Measurements from ENCODE around the gene IDH1.

Gene IDH1

GRCh38 chr2:208244422-208244821 lies 10.4 kb downstream of the IDH1 start:
- Histone ChIP-seq H2BK15ac (ENCODE audit: low read length) (no peak overlapping the region), H3K4me3 (ENCODE audit: low read length in 2 of 2) (no peak overlapping the region), H3K9ac (ENCODE audit: low read depth, low read length, poor library complexity) (no peak overlapping the region), H2BK12ac (ENCODE audit: low read length) (no peak overlapping the region), H3K4me1 (ENCODE audit: control insufficient read depth in 2 of 2, insufficient read depth in 1 of 2, low read depth in 1 of 2, low read length in 2 of 2) (peaks cover 0 to 2% of the 10 kb centered on the region in 2 donors), H3K14ac (ENCODE audit: low read length) (no peak overlapping the region), H3K18ac (ENCODE audit: low read length) (no peak overlapping the region), H4K91ac (ENCODE audit: low read depth, low read length, poor library complexity) (no peak overlapping the region), H4K8ac (ENCODE audit: low read depth, low read length) (no peak overlapping the region), H3K9me3 (replicated peaks in 1 of 2; ENCODE audit: control insufficient read depth in 2 of 2, insufficient read depth in 1 of 2, low read depth in 1 of 2, low read length in 2 of 2) (peaks cover 0 to 14% of the 10 kb centered on the region in 2 donors), H2BK5ac (ENCODE audit: low read length) (no peak overlapping the region), H3K27ac (replicated peaks; ENCODE audit: low read length) (no peak overlapping the region), H3K27me3 (ENCODE audit: control insufficient read depth in 3 of 3, insufficient read depth in 3 of 3, low read depth in 1 of 3, low read length in 3 of 3) (no peaks in the 10 kb centered on the region), H2BK120ac (ENCODE audit: low read depth, low read length) (no peak overlapping the region), H3K4ac (ENCODE audit: low read length) (no peak overlapping the region), H2AK5ac (ENCODE audit: low read depth, low read length) (no peak overlapping the region), H2AFZ (ENCODE audit: low read length) (no peak overlapping the region), H3K23ac (ENCODE audit: low read depth, low read length, poor library complexity) (no peak overlapping the region), H3K79me1 (ENCODE audit: low read depth, low read length) (peaks cover 2% of the 10 kb centered on the region), H3K36me3 (replicated peaks in 1 of 2; ENCODE audit: control insufficient read depth in 2 of 2, insufficient read depth in 2 of 2, low read length in 2 of 2) (peaks cover 31 to 97% of the 10 kb centered on the region in 2 donors), H3K4me2 (ENCODE audit: insufficient read depth, low read length, poor library complexity, severe bottlenecking) (no peak overlapping the region)
- DNase-seq (ENCODE audit: low spot score): no peak

GRCh38 chr2:208240619-208241209 lies 14.2 kb downstream of the IDH1 start:
- H3K4me3 ChIP-seq (ENCODE audit: low read length in 2 of 2): no peak overlapping the region
- no peaks in the 10 kb centered on the region for H3K27me3 ChIP-seq (ENCODE audit: control insufficient read depth in 3 of 3, insufficient read depth in 3 of 3, low read depth in 1 of 3, low read length in 3 of 3)
- H2BK120ac ChIP-seq (ENCODE audit: low read depth, low read length): no peak overlapping the region
- H4K91ac ChIP-seq (ENCODE audit: low read depth, low read length, poor library complexity): no peak overlapping the region
- H3K9ac ChIP-seq (ENCODE audit: low read depth, low read length, poor library complexity): no peak overlapping the region
- DNase-seq (ENCODE audit: low spot score): no peak
- H3K18ac ChIP-seq (ENCODE audit: low read length): no peak overlapping the region
- H3K23ac ChIP-seq (ENCODE audit: low read depth, low read length, poor library complexity): no peak overlapping the region
- no peak overlapping the region for H2BK12ac ChIP-seq (ENCODE audit: low read length)
- no peak overlapping the region for H2AFZ ChIP-seq (ENCODE audit: low read length)
- no peak overlapping the region for H2BK15ac ChIP-seq (ENCODE audit: low read length)
- no peaks in the 10 kb centered on the region for H3K4me1 ChIP-seq (ENCODE audit: control insufficient read depth in 2 of 2, insufficient read depth in 1 of 2, low read depth in 1 of 2, low read length in 2 of 2)
- H2AK5ac ChIP-seq (ENCODE audit: low read depth, low read length): no peak overlapping the region
- no CpG with 5 or more reads among the region's 3 CpGs for WGBS, 2 donors (ENCODE audit: extremely low coverage in 2 of 2, insufficient read length in 2 of 2, insufficient replicate concordance in 1 of 2)
- H3K27ac ChIP-seq (replicated peaks; ENCODE audit: low read length): no peak overlapping the region
- H3K14ac ChIP-seq (ENCODE audit: low read length): no peak overlapping the region
- no peak overlapping the region for H3K4ac ChIP-seq (ENCODE audit: low read length)
- no peak overlapping the region for H2BK5ac ChIP-seq (ENCODE audit: low read length)
- peaks cover 0 to 9% of the 10 kb centered on the region in 2 donors for H3K9me3 ChIP-seq (replicated peaks in 1 of 2; ENCODE audit: control insufficient read depth in 2 of 2, insufficient read depth in 1 of 2, low read depth in 1 of 2, low read length in 2 of 2)
- H4K8ac ChIP-seq (ENCODE audit: low read depth, low read length): no peak overlapping the region
- no peak overlapping the region for H3K4me2 ChIP-seq (ENCODE audit: insufficient read depth, low read length, poor library complexity, severe bottlenecking)
- H3K36me3 ChIP-seq (replicated peaks in 1 of 2; ENCODE audit: control insufficient read depth in 2 of 2, insufficient read depth in 2 of 2, low read length in 2 of 2): peaks cover 30 to 96% of the 10 kb centered on the region in 2 donors
- peaks cover 2% of the 10 kb centered on the region for H3K79me1 ChIP-seq (ENCODE audit: low read depth, low read length)

GRCh38 chr2:208239770-208240493 lies 14.9 kb downstream of the IDH1 start:
- peaks cover 34 to 89% of the 10 kb centered on the region in 2 donors for H3K36me3 ChIP-seq (replicated peaks in 1 of 2; ENCODE audit: control insufficient read depth in 2 of 2, insufficient read depth in 2 of 2, low read length in 2 of 2)

GRCh38 chr2:208235860-208236259 lies 19.0 kb downstream of the IDH1 start:
- no peak overlapping the region for H3K4me2 ChIP-seq (ENCODE audit: insufficient read depth, low read length, poor library complexity, severe bottlenecking)
- no peak overlapping the region for H3K18ac ChIP-seq (ENCODE audit: low read length)
- H3K4me1 ChIP-seq (ENCODE audit: control insufficient read depth in 2 of 2, insufficient read depth in 1 of 2, low read depth in 1 of 2, low read length in 2 of 2): no peaks in the 10 kb centered on the region
- H3K14ac ChIP-seq (ENCODE audit: low read length): no peak overlapping the region
- H3K4ac ChIP-seq (ENCODE audit: low read length): no peak overlapping the region
- H2AK5ac ChIP-seq (ENCODE audit: low read depth, low read length): no peak overlapping the region
- no peaks in the 10 kb centered on the region for H3K27me3 ChIP-seq (ENCODE audit: control insufficient read depth in 3 of 3, insufficient read depth in 3 of 3, low read depth in 1 of 3, low read length in 3 of 3)
- no peak overlapping the region for H2BK12ac ChIP-seq (ENCODE audit: low read length)
- no peak overlapping the region for H3K23ac ChIP-seq (ENCODE audit: low read depth, low read length, poor library complexity)
- H3K27ac ChIP-seq (replicated peaks; ENCODE audit: low read length): no peak overlapping the region
- peaks cover 23 to 51% of the 10 kb centered on the region in 2 donors for H3K36me3 ChIP-seq (replicated peaks in 1 of 2; ENCODE audit: control insufficient read depth in 2 of 2, insufficient read depth in 2 of 2, low read length in 2 of 2)
- H3K9me3 ChIP-seq (replicated peaks in 1 of 2; ENCODE audit: control insufficient read depth in 2 of 2, insufficient read depth in 1 of 2, low read depth in 1 of 2, low read length in 2 of 2): peaks cover 0 to 5% of the 10 kb centered on the region in 2 donors
- no peak overlapping the region for H3K9ac ChIP-seq (ENCODE audit: low read depth, low read length, poor library complexity)
- peaks cover 2% of the 10 kb centered on the region for H3K79me1 ChIP-seq (ENCODE audit: low read depth, low read length)
- no peak for DNase-seq (ENCODE audit: low spot score)
- no peak overlapping the region for H3K4me3 ChIP-seq (ENCODE audit: low read length in 2 of 2)
- no peak overlapping the region for H2BK5ac ChIP-seq (ENCODE audit: low read length)
- no CpG with 5 or more reads among the region's 2 CpGs for WGBS, 2 donors (ENCODE audit: extremely low coverage in 2 of 2, insufficient read length in 2 of 2, insufficient replicate concordance in 1 of 2)
- H2BK120ac ChIP-seq (ENCODE audit: low read depth, low read length): no peak overlapping the region
- H4K91ac ChIP-seq (ENCODE audit: low read depth, low read length, poor library complexity): no peak overlapping the region
- no peak overlapping the region for H4K8ac ChIP-seq (ENCODE audit: low read depth, low read length)
- no peak overlapping the region for H2BK15ac ChIP-seq (ENCODE audit: low read length)
- no peak overlapping the region for H2AFZ ChIP-seq (ENCODE audit: low read length)

More at GRCh38 chr2:208239770-208240493, 14.9 kb downstream of the IDH1 start:
- H3K27me3 ChIP-seq (ENCODE audit: control insufficient read depth in 3 of 3, insufficient read depth in 3 of 3, low read depth in 1 of 3, low read length in 3 of 3): no peaks in the 10 kb centered on the region
- H3K9me3 ChIP-seq (replicated peaks in 1 of 2; ENCODE audit: control insufficient read depth in 2 of 2, insufficient read depth in 1 of 2, low read depth in 1 of 2, low read length in 2 of 2): peaks cover 0 to 5% of the 10 kb centered on the region in 2 donors
- no peak overlapping the region for H3K23ac ChIP-seq (ENCODE audit: low read depth, low read length, poor library complexity)
- H2AK5ac ChIP-seq (ENCODE audit: low read depth, low read length): no peak overlapping the region
- no peak overlapping the region for H3K27ac ChIP-seq (replicated peaks; ENCODE audit: low read length)
- H3K4me3 ChIP-seq (ENCODE audit: low read length in 2 of 2): no peak overlapping the region
- H4K91ac ChIP-seq (ENCODE audit: low read depth, low read length, poor library complexity): no peak overlapping the region
- H2AFZ ChIP-seq (ENCODE audit: low read length): no peak overlapping the region
- no peak overlapping the region for H2BK15ac ChIP-seq (ENCODE audit: low read length)
- no peak overlapping the region for H4K8ac ChIP-seq (ENCODE audit: low read depth, low read length)
- no peak overlapping the region for H3K9ac ChIP-seq (ENCODE audit: low read depth, low read length, poor library complexity)
- H3K14ac ChIP-seq (ENCODE audit: low read length): no peak overlapping the region
- no peak overlapping the region for H3K4me2 ChIP-seq (ENCODE audit: insufficient read depth, low read length, poor library complexity, severe bottlenecking)
- no peaks in the 10 kb centered on the region for H3K4me1 ChIP-seq (ENCODE audit: control insufficient read depth in 2 of 2, insufficient read depth in 1 of 2, low read depth in 1 of 2, low read length in 2 of 2)
- H2BK120ac ChIP-seq (ENCODE audit: low read depth, low read length): no peak overlapping the region
- H2BK12ac ChIP-seq (ENCODE audit: low read length): no peak overlapping the region
- WGBS, 2 donors (ENCODE audit: extremely low coverage in 2 of 2, insufficient read length in 2 of 2, insufficient replicate concordance in 1 of 2): no CpG with 5 or more reads among the region's 9 CpGs
- no peak overlapping the region for H3K18ac ChIP-seq (ENCODE audit: low read length)
- H3K4ac ChIP-seq (ENCODE audit: low read length): no peak overlapping the region
- no peak for DNase-seq (ENCODE audit: low spot score)
- peaks cover 2% of the 10 kb centered on the region for H3K79me1 ChIP-seq (ENCODE audit: low read depth, low read length)
- H2BK5ac ChIP-seq (ENCODE audit: low read length): no peak overlapping the region
